ENCODE measurements around the gene VAPA.

Gene VAPA

GRCh38 chr18:10008006-10008647 lies 94.3 kb downstream of the VAPA start:
- DNase-seq: no peak
